Gastrocnemius medialis (tissue), 4 donors: ENCODE results near the gene ZSCAN10. TPM values are rescaled to one million over a fixed set of nuclear protein-coding genes. Genes with fewer than 3 reads are reported as not detected.

Source experiments
- ATAC-seq, 2 donors: fragments of 150-250 bp; one replicate each; pipeline ENCODE4 v1.9.1; 2016
- DNase-seq, 2 donors: peaks; one replicate each; pipeline ENCODE4 v3.0.0-alpha.2; 2019
- H3K27ac ChIP-seq, 4 donors: fragments of 200-600 bp; sonication (generic); 1 replicate in 1 of 4; 2 replicates in 3 of 4; pipeline ENCODE4 v1.5.1; 2016 to 2018; ENCODE audit warnings: mild to moderate bottlenecking in 2 of 4, moderate library complexity in 1 of 4
- H3K27me3 ChIP-seq, 3 donors: fragments of 200-600 bp; sonication (generic) in 2 of 3; 1 replicate in 1 of 3; 2 replicates in 2 of 3; pipeline versions ENCODE4 v1.5.1 to v1.6.0; 2016 to 2019; ENCODE audit warnings: mild to moderate bottlenecking in 1 of 3, moderate library complexity in 1 of 3
- H3K36me3 ChIP-seq, 2 donors: fragments of 200-600 bp; sonication (generic) in 1 of 2; one replicate each; pipeline ENCODE4 v1.5.1; 2017 to 2018
- H3K4me1 ChIP-seq, 2 donors: fragments of 200-600 bp; sonication (generic) in 1 of 2; one replicate each; pipeline ENCODE4 v1.5.1; 2016 to 2017; ENCODE audit warnings: mild to moderate bottlenecking in 2 of 2
- H3K4me3 ChIP-seq, 4 donors: fragments of 200-600 bp; sonication (generic) in 3 of 4; 1 replicate in 1 of 4; 2 replicates in 3 of 4; pipeline ENCODE4 v1.5.1; 2016 to 2019; ENCODE audit warnings: mild to moderate bottlenecking in 2 of 4
- H3K9me3 ChIP-seq, 3 donors: fragments of 200-600 bp; sonication (generic) in 2 of 3; 1 replicate in 1 of 3; 2 replicates in 2 of 3; pipeline ENCODE4 v1.5.1; 2016 to 2019
- POLR2A ChIP-seq, 2 donors: fragments of 450-650 bp; IDR thresholded peaks; one replicate each; pipeline ENCODE4 v1.6.1; 2017; ENCODE audit warnings: antibody characterized with exemption in 2 of 2, mild to moderate bottlenecking in 2 of 2, moderate library complexity in 2 of 2
- in situ Hi-C, 4 donors: fragments of 200-750 bp; cut with MboI; loops; one replicate each; pipeline versions ENCODE4 v1.15.0 to v1.8.0; 2017; ENCODE audit warnings: low sequenced_read_pairs in 4 of 4
- intact Hi-C: fragments of 100-400 bp; cut with DNase I; formaldehyde crosslinking; loops from one replicate; pipeline ENCODE4 v1.15.1; 2023; ENCODE audit warnings: low total_unique reads
- total RNA-seq, 4 donors: library from RNA; depleted of rRNA; stranded (reverse); fragments of >200 nt; gene quantifications; one replicate each; pipeline versions ENCODE4 v1.1.0 to v1.2.3, GENCODE V29; 2016
- TF ChIP-seq, protein P1 (sequence below), 5 experiments: fragments of 450-650 bp in 3 of 5; fragments of 200-600 bp in 2 of 5; sonication (generic) in 2 of 5; IDR thresholded peaks in 4 of 5; conservative IDR thresholded peaks in 1 of 5; 1 replicate in 4 of 5; 2 replicates in 1 of 5; pipeline ENCODE4 v1.5.1; 2016 to 2019; ENCODE audit warnings: antibody characterized with exemption in 5 of 5, mild to moderate bottlenecking in 3 of 5, moderate library complexity in 3 of 5

The ZSCAN10 gene
- total RNA-seq, 4 donors from 2014 or later, result not detected

DNA sequence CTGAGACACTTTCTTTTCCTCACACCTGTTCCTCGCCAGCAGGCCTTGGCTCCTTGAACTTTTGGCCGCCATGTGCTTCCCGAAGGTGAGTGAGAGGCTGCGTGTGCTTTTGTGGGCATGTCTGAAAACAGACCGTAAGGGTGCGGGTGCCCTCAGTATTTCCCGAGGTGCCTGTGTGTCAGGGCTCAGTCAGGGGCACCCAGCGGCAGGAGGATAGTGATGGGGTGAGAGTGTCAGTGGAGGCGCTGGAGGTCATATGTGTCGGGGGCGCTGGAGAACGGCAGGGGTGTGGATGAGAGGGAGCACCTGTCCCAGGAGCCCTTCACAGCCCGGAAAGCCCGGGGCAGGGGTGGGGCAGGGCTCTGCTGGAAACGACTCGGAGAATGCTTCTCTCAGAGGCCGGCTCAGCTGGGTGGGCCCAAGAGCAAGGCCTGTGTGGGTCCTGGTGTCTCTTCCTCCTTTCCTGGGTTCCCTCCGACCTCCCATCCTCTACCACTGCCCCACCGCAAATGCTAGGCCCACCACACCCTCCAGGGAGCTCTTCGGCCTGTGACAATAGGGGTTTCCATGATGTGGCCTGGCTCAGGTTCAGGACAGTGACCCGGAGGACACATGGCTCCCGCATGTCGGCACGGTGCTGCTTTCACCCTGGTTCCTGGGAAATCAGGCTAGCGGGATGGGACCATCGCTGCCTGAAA is 33.2 kb downstream of the ZSCAN10 start:
- peaks cover 28 to 29% of the 10 kb centered on the region in 2 donors for H3K4me1 ChIP-seq
- in situ Hi-C loops (loop anchor here in 2 of 4 donors (10.0 kb wide), 2 partner anchors 59 to 99 kb away; no protein-coding TSS in a partner anchor), intact Hi-C loops (no loop called here)
- H3K27ac ChIP-seq, result peak overlapping the region; percentile 75 to 85 (median 78)
- no peaks in the 10 kb centered on the region for H3K27me3 ChIP-seq
- DNase-seq, result no peak
- peak overlapping the region; percentile 37 to 61 (median 49) for H3K4me3 ChIP-seq
- H3K9me3 ChIP-seq, result no peaks in the 10 kb centered on the region
- no peaks in the 10 kb centered on the region for H3K36me3 ChIP-seq
- ATAC-seq, result no peak
- TF ChIP-seq, protein P1, sequence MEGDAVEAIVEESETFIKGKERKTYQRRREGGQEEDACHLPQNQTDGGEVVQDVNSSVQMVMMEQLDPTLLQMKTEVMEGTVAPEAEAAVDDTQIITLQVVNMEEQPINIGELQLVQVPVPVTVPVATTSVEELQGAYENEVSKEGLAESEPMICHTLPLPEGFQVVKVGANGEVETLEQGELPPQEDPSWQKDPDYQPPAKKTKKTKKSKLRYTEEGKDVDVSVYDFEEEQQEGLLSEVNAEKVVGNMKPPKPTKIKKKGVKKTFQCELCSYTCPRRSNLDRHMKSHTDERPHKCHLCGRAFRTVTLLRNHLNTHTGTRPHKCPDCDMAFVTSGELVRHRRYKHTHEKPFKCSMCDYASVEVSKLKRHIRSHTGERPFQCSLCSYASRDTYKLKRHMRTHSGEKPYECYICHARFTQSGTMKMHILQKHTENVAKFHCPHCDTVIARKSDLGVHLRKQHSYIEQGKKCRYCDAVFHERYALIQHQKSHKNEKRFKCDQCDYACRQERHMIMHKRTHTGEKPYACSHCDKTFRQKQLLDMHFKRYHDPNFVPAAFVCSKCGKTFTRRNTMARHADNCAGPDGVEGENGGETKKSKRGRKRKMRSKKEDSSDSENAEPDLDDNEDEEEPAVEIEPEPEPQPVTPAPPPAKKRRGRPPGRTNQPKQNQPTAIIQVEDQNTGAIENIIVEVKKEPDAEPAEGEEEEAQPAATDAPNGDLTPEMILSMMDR (IDR thresholded peaks at IDR 0.05 in 4 of 5, conservative IDR thresholded peaks at IDR 0.05 in 1 of 5), result no peak
- no peak for TF ChIP-seq POLR2A (IDR thresholded peaks at IDR 0.05)

DNA sequence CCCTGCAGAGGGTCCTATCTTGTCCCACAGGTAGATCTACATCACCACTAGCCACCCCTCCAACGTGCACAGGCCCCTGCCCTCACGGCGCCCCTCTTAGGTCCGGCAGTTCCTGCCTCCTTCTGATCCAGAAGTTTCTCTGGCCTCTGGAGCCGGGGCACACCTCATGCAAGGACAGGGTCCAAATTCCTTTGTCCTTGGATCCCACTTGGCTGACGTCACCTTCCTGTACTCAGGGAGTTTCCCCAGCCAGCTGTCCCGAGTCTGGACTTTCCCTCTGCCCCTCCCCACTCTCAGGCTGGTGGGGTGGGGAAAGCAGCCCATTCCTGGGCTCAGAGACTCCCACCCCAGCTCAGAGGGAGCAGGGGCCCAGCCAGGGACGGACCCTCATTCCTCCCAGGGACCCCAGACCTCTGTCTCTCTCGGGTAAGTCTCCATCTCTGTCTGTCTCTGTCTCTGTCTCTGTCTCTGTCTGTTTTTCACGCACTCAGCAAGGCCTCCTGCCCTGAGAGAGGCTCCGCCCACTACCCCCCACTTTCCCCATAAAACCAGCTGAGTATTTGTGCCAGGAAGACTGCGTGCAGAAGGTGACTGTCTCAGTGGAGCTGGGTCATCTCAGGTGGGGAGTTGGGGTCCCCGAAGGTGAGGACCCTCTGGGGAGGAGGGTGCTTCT is 33.9 kb downstream of the ZSCAN10 start, which contains the start of gene IL32:
Gene IL32, plus strand, starts transcription at position 572 of the 673 bp plus-strand sequence. CDS start 172 bp downstream, outside the sequence.
- H3K27ac ChIP-seq, result peak within 1 kb of the TSS; percentile 75 to 85 (median 78)
- H3K27me3 ChIP-seq, result no peaks in the 10 kb centered on the region
- in situ Hi-C loops (loop anchor here in 2 of 4 donors (10.0 kb wide), 2 partner anchors 60 to 100 kb away; no protein-coding TSS in a partner anchor), intact Hi-C loops (no loop called here)
- peaks cover 35 to 36% of the 10 kb centered on the region in 2 donors for H3K4me1 ChIP-seq
- H3K4me3 ChIP-seq, result peak within 1 kb of the TSS; percentile 37 to 61 (median 49)
- H3K9me3 ChIP-seq, result no peaks in the 10 kb centered on the region
- peak; percentile 23 to 58 for TF ChIP-seq POLR2A (IDR thresholded peaks at IDR 0.05)
- TF ChIP-seq, protein P1 (IDR thresholded peaks at IDR 0.05 in 4 of 5, conservative IDR thresholded peaks at IDR 0.05 in 1 of 5), result no peak
- H3K36me3 ChIP-seq, result no peaks in the 10 kb centered on the region
- DNase-seq (peak; percentile 36 to 68), ATAC-seq (peak; percentile 70)

DNA sequence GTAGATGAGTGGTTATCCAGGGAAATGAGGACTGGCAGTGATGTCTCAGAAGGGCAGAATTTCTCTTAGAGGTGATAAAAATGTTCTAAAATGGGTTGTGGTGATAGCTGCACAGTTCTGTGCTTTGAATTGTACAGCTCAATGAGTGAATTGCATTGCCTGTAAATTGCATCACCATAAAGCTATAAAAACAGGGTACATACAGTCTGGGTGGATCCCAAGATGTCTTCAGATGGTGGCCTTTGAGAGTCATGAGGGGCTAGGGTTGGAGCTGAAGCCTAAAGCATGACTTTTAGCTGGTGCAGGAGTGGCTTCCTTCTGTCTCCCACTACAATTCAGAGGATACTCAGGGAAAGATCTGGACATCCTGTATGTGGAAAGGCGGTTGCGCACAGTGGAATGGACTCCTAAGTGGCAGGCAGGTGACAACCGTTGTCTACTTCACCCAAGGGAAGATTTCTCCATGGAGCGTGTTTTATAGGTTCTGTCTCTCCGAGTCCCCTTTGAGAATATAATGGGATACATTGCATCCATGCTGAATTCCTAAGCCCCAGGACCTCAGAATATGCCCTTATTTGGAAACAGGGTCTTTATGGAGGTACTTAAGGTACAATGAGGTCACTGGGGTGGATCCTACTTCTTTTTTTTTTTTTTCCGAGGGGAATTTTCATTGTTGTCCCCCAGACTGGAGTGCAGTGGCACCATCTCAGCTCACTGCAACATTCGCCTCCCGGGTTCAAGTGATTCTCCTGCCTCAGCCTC is 35.3 kb downstream of the ZSCAN10 start:
- H3K4me3 ChIP-seq, result no peak overlapping the region
- no peak for DNase-seq
- no peaks in the 10 kb centered on the region for H3K36me3 ChIP-seq
- in situ Hi-C loops, result loop anchor here in 3 of 4 donors (5.0 to 10.0 kb wide), 4 partner anchors 61 to 103 kb away; no protein-coding TSS in a partner anchor
- no peak for TF ChIP-seq POLR2A (IDR thresholded peaks at IDR 0.05)
- H3K4me1 ChIP-seq, result peaks cover 44 to 47% of the 10 kb centered on the region in 2 donors
- intact Hi-C loops, result no loop called here
- H3K27ac ChIP-seq, result peak overlapping the region in 3 of 4 donors; percentile 75 to 85 (median 76)
- ATAC-seq, result no peak
- no peaks in the 10 kb centered on the region for H3K27me3 ChIP-seq
- no peaks in the 10 kb centered on the region for H3K9me3 ChIP-seq

DNA sequence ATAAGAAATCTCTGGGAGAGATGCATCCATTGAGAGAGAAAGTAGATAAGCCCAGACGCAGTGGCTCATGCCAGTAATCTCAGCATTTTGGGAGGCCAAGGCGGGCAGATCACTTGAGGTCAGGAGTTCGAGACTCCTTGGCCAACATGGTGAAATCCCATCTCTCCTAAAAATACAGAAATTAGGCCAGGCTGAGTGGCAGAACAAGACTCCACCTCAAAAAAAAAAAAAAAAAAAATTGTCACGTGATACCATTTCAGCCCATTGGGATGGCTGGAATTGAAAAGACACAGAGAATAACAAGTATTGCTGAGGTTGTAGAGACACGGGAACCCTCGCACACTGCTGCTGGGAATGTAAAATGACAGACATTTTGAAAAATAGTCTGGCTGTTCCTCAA is 36.5 kb downstream of the ZSCAN10 start:
- ATAC-seq, result peak in 1 of 2 donors; percentile 0
- no peak for DNase-seq
- Histone ChIP-seq H3K9me3 (no peaks in the 10 kb centered on the region), H3K27ac (peak overlapping the region; percentile 69 to 85 (median 82)), H3K4me3 (no peak overlapping the region), H3K4me1 (peaks cover 44 to 56% of the 10 kb centered on the region in 2 donors), H3K27me3 (no peaks in the 10 kb centered on the region), H3K36me3 (no peaks in the 10 kb centered on the region)
- intact Hi-C loops, result no loop called here
- TF ChIP-seq POLR2A (IDR thresholded peaks at IDR 0.05), result no peak
- TF ChIP-seq, protein P1 (IDR thresholded peaks at IDR 0.05 in 4 of 5, conservative IDR thresholded peaks at IDR 0.05 in 1 of 5), result no peak
- in situ Hi-C loops, result loop anchor here in 3 of 4 donors (5.0 to 10.0 kb wide), 4 partner anchors 62 to 105 kb away; no protein-coding TSS in a partner anchor
